Vagina (tissue), 2 donors: ENCODE results near the gene PIAS4. TPM values are rescaled to one million over a fixed set of nuclear protein-coding genes. Genes with fewer than 3 reads are reported as not detected.

Source experiments
- DNase-seq, 2 donors: peaks; one replicate each; pipeline ENCODE4 v3.0.0-alpha.2; 2017; ENCODE audit errors: extremely low spot score in 2 of 2
- H3K27ac ChIP-seq: fragments of 200-600 bp; sonication (generic); one replicate; pipeline ENCODE4 v1.5.1; 2019
- H3K27me3 ChIP-seq: fragments of 200-600 bp; sonication (generic); one replicate; pipeline ENCODE4 v1.5.1; 2019
- H3K36me3 ChIP-seq, 2 donors: fragments of 200-600 bp; sonication (generic); one replicate each; pipeline ENCODE4 v1.5.1; 2017 to 2019
- H3K4me1 ChIP-seq: fragments of 200-600 bp; sonication (generic); one replicate; pipeline ENCODE4 v1.5.1; 2019
- H3K4me3 ChIP-seq, 2 donors: fragments of 200-600 bp; sonication (generic); 1 replicate in 1 of 2; 2 replicates in 1 of 2; pipeline ENCODE4 v1.5.1; 2016 to 2019
- H3K9me3 ChIP-seq: fragments of 200-600 bp; sonication (generic); one replicate; pipeline ENCODE4 v1.5.1; 2019
- POLR2A ChIP-seq, 2 donors: fragments of 450-650 bp; IDR thresholded peaks; one replicate each; pipeline ENCODE4 v1.6.1; 2017; ENCODE audit warnings: antibody characterized with exemption in 2 of 2, mild to moderate bottlenecking in 2 of 2, moderate library complexity in 2 of 2
- POLR2AphosphoS5 ChIP-seq, 2 donors: sonication (generic); formaldehyde crosslinking; IDR thresholded peaks; one replicate each; pipeline ENCODE4 v1.9.0; 2017; ENCODE audit warnings: antibody characterized with exemption in 2 of 2, mild to moderate bottlenecking in 2 of 2, low read depth in 1 of 2; ENCODE audit not compliant: insufficient read depth in 1 of 2
- intact Hi-C: fragments of 100-400 bp; cut with DNase I; formaldehyde crosslinking; loops from one replicate; pipeline ENCODE4 v1.15.1; 2023
- total RNA-seq: library from RNA; depleted of rRNA; stranded (reverse); fragments of >200 nt; gene quantifications from one replicate; pipeline ENCODE4 v1.2.3, GENCODE V29; 2016
- TF ChIP-seq, protein P1 (sequence below), 3 experiments: fragments of 450-650 bp in 2 of 3; fragments of 200-600 bp in 1 of 3; sonication (generic) in 1 of 3; IDR thresholded peaks; one replicate each; pipeline ENCODE4 v1.5.1; 2017 to 2019; ENCODE audit warnings: antibody characterized with exemption in 3 of 3, mild to moderate bottlenecking in 2 of 3, moderate library complexity in 2 of 3

PIAS4 gene
- total RNA-seq, 1 donor from 2014 or later, result 14.0 TPM

DNA sequence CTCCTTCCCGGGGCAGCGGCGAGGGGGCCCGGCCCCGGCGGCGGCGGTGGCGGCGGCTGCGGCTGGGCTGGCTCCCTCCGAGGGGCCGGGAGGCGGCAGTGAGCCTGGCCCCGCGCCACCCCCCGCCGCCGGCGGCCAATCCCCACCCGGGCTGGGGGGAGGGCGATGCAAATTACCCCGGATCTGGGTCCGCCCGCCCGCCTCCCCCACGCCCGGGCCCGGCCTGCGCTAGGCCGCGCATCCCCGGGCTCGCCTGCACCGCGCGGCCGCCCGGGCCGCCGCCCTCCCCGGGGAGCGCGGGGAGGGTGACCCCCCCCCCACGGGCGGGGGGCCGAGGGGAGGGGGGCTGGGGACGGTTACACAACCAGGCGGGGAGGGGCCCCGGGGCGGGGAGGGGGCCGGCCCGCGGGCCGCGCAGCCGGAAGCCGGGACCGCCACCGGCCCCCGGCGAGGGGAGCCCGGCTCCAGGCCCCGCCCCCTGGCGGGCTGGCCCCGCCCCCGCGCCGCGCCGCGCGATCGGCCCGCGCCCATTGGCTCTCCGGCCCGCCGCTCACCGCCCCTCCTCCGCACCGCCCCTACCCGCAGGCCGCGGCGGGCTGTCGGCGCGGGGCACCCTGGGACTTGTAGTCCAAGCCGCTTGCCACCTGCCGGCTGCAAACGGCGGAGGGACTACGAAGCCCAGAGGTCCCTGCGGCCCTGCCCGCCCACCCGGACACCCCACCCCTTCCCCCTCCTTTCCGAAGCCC lies 58.1 kb downstream of the PIAS4 start:
- TF ChIP-seq POLR2A (IDR thresholded peaks at IDR 0.05) (no peak), POLR2AphosphoS5 (IDR thresholded peaks at IDR 0.05; ENCODE audit: insufficient read depth in 1 of 2, low read depth in 1 of 2) (no peak)
- TF ChIP-seq, protein P1, sequence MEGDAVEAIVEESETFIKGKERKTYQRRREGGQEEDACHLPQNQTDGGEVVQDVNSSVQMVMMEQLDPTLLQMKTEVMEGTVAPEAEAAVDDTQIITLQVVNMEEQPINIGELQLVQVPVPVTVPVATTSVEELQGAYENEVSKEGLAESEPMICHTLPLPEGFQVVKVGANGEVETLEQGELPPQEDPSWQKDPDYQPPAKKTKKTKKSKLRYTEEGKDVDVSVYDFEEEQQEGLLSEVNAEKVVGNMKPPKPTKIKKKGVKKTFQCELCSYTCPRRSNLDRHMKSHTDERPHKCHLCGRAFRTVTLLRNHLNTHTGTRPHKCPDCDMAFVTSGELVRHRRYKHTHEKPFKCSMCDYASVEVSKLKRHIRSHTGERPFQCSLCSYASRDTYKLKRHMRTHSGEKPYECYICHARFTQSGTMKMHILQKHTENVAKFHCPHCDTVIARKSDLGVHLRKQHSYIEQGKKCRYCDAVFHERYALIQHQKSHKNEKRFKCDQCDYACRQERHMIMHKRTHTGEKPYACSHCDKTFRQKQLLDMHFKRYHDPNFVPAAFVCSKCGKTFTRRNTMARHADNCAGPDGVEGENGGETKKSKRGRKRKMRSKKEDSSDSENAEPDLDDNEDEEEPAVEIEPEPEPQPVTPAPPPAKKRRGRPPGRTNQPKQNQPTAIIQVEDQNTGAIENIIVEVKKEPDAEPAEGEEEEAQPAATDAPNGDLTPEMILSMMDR (IDR thresholded peaks at IDR 0.05), result no peak
- H3K27me3 ChIP-seq, result no peaks in the 10 kb centered on the region
- intact Hi-C loops, result loop anchor here (5.0 kb wide), 1 partner anchor 78 kb away; the partner anchor contains the start of gene EEF2
- H3K27ac ChIP-seq, result peak overlapping the region; percentile 100
- H3K4me1 ChIP-seq, result peaks cover 56% of the 10 kb centered on the region
- H3K4me3 ChIP-seq, result peak overlapping the region; percentile 99 to 100
- H3K9me3 ChIP-seq, result no peaks in the 10 kb centered on the region
- no peaks in the 10 kb centered on the region for H3K36me3 ChIP-seq
- DNase-seq, result peak in 1 of 2 donors; percentile 98

GRCh38 chr19:4066176-4066606 lies 58.7 kb downstream of the PIAS4 start:
- Histone ChIP-seq H3K27ac (peak overlapping the region; percentile 99), H3K36me3 (no peaks in the 10 kb centered on the region), H3K27me3 (no peaks in the 10 kb centered on the region), H3K4me3 (peak overlapping the region; percentile 99 to 100), H3K4me1 (peaks cover 50% of the 10 kb centered on the region), H3K9me3 (no peaks in the 10 kb centered on the region)
- no peak for DNase-seq
- TF ChIP-seq POLR2A (IDR thresholded peaks at IDR 0.05) (no peak), POLR2AphosphoS5 (IDR thresholded peaks at IDR 0.05; ENCODE audit: insufficient read depth in 1 of 2, low read depth in 1 of 2) (no peak)
- TF ChIP-seq, protein P1 (IDR thresholded peaks at IDR 0.05), result no peak
- intact Hi-C loops, result loop anchor here (5.0 kb wide), 1 partner anchor 79 kb away; the partner anchor contains the start of gene EEF2

DNA sequence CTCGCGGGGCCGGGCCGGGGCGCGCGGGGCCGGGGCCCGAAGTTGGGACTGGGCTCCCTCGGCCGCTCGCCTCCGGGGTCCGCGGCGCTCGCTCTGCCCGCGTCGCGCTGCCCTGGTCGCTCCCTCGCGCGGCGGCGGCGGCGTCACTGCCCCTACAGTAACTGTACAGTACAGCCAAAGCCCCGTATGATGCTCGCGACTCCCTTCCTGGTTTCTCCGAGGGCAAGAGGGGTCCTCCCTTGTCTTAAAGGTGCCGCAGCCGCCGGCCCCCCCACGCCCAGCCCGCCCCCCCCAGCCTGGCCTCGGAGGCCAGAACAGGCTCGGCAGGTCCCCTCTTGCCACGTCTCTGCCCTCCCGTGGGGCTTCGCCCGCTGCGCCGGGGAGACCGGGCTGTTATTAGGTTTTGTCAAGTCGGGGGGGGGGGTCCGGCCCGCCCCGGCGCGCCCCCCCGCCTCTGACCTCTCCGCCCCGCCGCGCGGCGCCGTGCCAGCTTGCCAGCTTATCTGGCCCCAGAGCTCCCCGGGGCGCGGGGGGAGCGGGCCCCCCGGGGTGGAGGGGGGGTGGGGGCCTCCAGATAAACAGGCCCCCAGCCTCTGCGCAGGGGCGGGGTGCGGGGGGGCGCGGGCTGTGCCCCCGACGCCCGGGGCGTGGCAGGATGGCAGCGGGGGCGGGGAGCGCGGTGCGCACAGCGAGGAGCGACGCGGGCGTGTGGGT lies 59.3 kb downstream of the PIAS4 start, which contains the start of gene ZBTB7A:
Gene ZBTB7A, minus strand, starts transcription at position 218 of the 714 bp plus-strand sequence. CDS start 11,667 bp downstream, outside the sequence.
- DNase-seq, result peak in 1 of 2 donors; percentile 92
- H3K4me3 ChIP-seq, result peak within 1 kb of the TSS; percentile 99 to 100
- peaks cover 44% of the 10 kb centered on the region for H3K4me1 ChIP-seq
- intact Hi-C loops, result loop anchor here (5.0 kb wide), 1 partner anchor 80 kb away; the partner anchor contains the start of gene EEF2
- peak within 1 kb of the TSS; percentile 99 for H3K27ac ChIP-seq
- no peaks in the 10 kb centered on the region for H3K27me3 ChIP-seq
- H3K9me3 ChIP-seq, result no peaks in the 10 kb centered on the region
- H3K36me3 ChIP-seq, result no peaks in the 10 kb centered on the region
- TF ChIP-seq POLR2A (IDR thresholded peaks at IDR 0.05), result no peak
- peak; percentile 5 to 40 for TF ChIP-seq POLR2AphosphoS5 (IDR thresholded peaks at IDR 0.05; ENCODE audit: insufficient read depth in 1 of 2, low read depth in 1 of 2)

DNA sequence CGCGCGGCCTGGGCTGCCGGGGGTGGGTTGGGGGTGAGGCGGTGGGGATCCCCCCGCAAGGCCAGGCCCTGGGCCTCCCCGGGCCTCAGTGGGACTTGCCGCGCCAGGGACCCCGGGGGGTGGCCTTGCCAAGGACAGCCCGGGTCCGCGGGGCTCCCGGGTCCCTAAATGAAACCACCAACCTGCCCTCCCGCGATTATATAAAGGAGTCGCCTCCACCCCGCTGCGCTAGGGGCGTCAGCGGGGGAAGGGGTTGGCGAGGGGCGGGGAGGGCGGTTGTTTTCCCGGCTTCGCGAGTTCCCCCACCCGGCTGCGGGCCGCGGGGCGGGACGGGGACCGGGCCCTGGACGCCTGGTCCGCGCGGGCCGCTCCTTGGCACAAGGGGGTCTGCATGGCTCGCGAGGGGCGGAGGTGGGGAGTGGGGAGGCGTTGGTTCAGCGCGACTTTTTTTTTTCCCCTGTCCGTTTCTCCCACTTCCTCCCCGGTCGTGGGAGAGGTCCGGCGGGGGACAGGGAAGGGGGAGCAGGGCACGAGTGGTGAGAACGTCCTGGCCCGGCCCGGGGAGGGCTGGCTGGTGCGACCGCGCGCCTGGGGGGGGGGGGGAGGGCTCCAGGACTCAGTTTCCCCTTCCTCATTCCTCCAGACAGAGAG lies 60.0 kb downstream of the PIAS4 start:
- DNase-seq, result no peak
- peak in 1 of 2 donors; percentile 28 for TF ChIP-seq POLR2AphosphoS5 (IDR thresholded peaks at IDR 0.05; ENCODE audit: insufficient read depth in 1 of 2, low read depth in 1 of 2)
- TF ChIP-seq, protein P1 (IDR thresholded peaks at IDR 0.05), result no peak
- Histone ChIP-seq H3K4me1 (peaks cover 37% of the 10 kb centered on the region), H3K36me3 (no peaks in the 10 kb centered on the region), H3K4me3 (peak overlapping the region; percentile 99 to 100), H3K27ac (peak overlapping the region; percentile 99), H3K9me3 (no peaks in the 10 kb centered on the region), H3K27me3 (no peaks in the 10 kb centered on the region)
- intact Hi-C loops, result loop anchor here (5.0 kb wide), 1 partner anchor 80 kb away; the partner anchor contains the start of gene EEF2
